ENCODE measurements around the gene EVX2.

EVX2 gene

DNA sequence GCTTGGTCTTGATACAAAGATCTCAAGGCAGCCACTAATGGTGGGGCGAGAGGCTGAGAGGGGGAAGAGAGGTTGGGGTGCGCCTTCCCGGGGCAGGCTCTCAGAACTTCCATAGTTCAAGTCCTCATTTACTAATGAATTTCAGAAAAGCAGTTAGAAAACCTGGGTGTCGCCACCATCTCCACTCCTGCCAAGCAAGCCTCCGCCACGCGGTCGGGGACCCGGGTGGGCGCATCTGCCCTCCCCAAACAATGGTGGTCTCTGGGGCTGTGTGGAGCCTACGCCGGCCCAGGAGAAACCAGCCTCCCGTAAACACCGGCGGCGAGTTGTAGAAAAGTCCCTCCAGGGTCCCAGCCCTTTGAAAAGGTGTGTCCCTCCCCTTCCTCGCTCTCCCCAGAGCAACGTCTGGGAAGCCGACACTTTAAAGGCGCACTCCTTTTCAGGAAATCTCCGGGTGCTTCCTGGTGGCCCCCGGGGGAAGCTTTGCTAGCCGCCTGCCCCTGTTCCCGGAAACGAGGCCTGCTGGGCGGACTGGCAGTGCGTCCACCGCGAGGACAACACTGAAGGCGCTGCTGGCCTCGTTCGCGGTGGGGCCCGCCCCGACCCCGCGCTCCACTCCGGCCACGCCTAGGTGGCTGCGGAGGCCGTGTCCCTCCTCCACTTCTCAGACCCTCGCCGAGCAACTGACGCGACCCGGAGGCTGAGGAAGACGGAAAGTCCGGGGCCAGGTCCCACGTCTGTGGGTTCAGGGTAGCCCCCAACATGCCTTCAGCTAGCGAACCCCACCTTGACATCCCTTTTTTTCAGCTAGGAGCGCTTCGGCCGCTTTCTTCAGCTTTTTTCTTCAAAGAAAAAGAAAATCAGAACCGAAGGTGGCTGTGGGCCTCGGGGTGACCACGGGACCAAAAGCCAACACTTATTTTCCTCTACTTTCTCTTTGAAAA, 16.8 kb downstream of the EVX2 start:
- DNase-seq (ENCODE audit: low read depth, low spot score): peak; percentile 38

DNA sequence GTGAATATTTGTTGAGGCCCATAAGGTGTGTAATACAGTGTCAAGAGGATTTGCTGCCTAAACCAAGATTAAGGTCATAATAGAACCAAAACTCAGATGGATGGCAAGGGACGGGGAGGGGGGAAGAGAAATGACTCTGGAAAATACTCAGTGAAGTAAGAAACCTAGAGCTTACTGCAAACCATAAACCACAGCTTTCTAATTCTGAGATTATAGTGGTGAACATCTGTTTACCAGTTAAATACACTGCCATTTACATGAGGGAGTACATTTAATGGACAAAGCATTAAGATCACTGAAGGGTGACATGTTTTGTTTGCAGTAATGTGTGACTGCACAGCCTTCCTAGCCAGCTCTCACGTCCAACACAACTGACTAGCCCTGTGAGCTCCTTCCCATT, 19.8 kb downstream of the EVX2 start:
- DNase-seq (ENCODE audit: low read depth, low spot score): no peak

DNA sequence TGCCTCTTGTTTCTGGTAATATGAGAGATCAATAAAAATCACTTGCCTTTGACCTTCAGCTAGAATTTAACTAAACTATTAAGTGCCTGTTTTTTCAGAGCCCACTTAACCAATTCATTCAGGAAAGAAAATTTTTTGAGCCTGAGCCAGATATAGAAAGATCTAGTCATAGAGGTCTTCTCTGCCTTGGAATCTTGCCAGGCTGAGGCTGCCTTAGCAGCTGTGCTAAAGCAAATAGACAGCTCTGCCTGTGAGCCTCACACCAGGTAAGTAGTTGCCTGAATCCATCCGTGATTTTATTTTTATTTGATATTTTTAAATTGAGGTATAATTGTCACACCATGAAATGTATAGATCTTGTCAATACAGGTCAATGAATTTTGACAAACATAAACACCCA, 27.4 kb downstream of the EVX2 start:
- no peak for DNase-seq (ENCODE audit: low read depth, low spot score)

DNA sequence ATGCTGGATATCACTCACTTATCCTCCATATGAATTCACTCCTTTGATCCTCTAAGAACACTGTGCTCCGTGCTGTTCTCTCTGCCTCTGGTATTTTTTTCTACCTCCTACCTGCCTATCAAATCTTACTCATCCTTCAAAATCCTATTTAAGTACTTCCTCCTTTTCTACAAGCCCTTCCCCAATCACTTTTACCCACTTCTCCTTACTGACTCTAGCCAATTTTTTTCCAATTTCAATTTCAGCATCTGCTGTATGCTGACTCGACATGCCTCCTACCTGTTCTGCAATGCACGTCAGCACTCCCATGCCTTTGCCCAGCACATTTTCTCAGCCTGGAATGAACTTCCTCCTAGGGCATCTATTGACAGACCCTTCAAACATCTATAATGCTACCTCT, 44.4 kb downstream of the EVX2 start:
- no peak for DNase-seq (ENCODE audit: low read depth, low spot score)

DNA sequence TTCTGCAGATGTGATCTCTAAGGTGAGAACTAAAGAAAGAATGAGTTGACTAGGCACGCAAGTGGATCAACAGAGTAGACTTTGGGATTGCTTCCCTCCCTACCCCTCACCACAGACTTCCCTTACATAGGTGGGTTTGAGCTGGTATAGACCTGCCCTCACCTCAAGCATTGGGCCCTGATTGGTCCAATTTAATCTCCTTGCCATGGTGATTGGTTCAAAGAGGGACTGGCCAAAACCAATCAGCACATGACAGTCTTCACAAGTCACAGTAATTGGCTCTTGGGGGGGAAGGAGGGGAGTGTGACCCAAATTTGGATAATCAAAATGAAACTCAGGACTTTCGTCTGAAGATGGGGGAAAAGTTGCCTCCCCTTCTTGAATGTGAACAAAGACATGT, 45.1 kb downstream of the EVX2 start:
- no peak for DNase-seq (ENCODE audit: low read depth, low spot score)

DNA sequence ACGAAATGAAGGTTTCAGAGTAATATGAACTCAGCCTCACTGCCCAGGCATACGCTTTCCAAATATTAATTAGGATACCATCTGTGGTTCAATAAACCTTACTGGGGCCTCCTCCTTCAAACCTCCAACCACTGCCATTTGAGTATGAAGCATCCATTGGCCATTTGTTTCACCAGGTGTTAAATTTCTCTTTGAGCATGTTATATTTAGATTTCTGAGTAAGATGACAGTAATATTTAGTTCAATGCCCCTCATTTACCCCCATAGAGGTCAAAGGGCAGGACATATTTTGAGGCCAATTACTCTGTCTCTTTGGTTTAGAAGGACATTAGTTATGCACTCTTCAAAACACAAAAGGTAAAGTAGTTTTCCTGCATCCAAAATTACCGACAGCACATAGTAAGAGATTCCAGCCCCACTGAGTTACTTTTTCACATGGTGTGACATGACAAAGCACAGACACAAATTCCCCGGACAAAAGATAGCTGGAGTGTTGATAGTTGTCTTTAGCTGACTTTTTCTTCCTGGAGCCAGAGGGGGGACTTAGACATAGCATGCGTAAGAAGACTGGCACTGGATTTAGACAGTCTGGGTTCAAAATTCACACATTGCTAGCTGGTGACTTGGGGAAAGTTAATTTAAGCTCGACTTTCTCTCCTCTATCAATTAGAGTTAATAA, 48.6 kb downstream of the EVX2 start:
- peak; percentile 22 for DNase-seq (ENCODE audit: low read depth, low spot score)

DNA sequence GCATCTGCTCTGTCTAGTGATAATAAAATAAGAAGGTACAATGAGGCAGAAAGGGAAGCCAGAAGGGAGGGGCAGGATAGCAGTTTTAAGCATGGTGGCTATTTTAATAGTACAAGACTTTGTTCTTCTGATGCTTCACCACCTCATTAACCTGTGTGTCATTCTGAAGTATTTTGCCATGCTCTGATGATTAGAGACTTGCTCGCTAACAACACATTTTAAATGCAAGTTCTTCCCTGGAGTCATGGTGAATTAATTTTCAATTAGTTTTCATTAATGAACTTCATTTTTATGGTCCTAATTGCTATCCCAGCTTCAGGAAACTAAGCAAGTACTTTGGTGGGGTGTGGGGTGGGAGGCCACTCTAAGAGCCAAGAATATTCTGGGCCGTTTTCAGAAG, 56.0 kb downstream of the EVX2 start:
- DNase-seq (ENCODE audit: low read depth, low spot score): no peak

Data from ELF-1 (cell line).